GM18507 (cell line): ENCODE data around the gene ERCC2.
A peak's percentile ranks its signal among the peaks of the same experiment; 100 is the strongest.
"Not testable (repeated sequence)": the region's sequence is repeated elsewhere in the genome, so short reads cannot be mapped to it uniquely, and the experiment has no call there.

Experiments
- DNase-seq: peaks from one replicate; pipeline ENCODE4 v3.0.0; 2011; ENCODE audit warnings: low read depth; ENCODE audit not compliant: insufficient read length; ENCODE audit errors: extremely low spot score
- FAIRE-seq: peaks from 2 replicates; lab custom pipeline; 2011; peaks lifted over from hg19 to GRCh38; lab: Jason Lieb, UNC

The ERCC2 gene

GRCh38 chr19:45370410-45371204, at the start of gene ERCC2:
Gene ERCC2 (minus strand): TSS chr19:45370573. CDS start chr19:45370540, 33 bp downstream.
- FAIRE-seq (peak; percentile 92), DNase-seq (peak; percentile 100)

GRCh38 chr19:45419895-45420294, 49.5 kb upstream of the ERCC2 start:
- FAIRE-seq (no peak), DNase-seq (no peak)

- peak; percentile 73 for DNase-seq
- FAIRE-seq = peak; percentile 95
Observed at GRCh38 chr19:45419396-45419795, 49.0 kb upstream of the ERCC2 start.

- DNase-seq (no peak), FAIRE-seq (peak; percentile 67)
Observed at GRCh38 chr19:45418802-45419201, 48.4 kb upstream of the ERCC2 start.

- DNase-seq = no peak
- FAIRE-seq = no peak
Observed at GRCh38 chr19:45417151-45417550, 46.8 kb upstream of the ERCC2 start.

GRCh38 chr19:45414468-45414867, 44.1 kb upstream of the ERCC2 start:
- no peak for DNase-seq
- FAIRE-seq = no peak

GRCh38 chr19:45413497-45413896, 43.1 kb upstream of the ERCC2 start:
- no peak for FAIRE-seq
- DNase-seq = no peak

- DNase-seq, FAIRE-seq: not testable (repeated sequence)
Observed at GRCh38 chr19:45410330-45410729, 40.0 kb upstream of the ERCC2 start.

- DNase-seq (no peak), FAIRE-seq (no peak)
Observed at GRCh38 chr19:45409557-45409920, 39.2 kb upstream of the ERCC2 start.

GRCh38 chr19:45408830-45409556, 38.6 kb upstream of the ERCC2 start:
- no peak for FAIRE-seq
- no peak for DNase-seq

- DNase-seq = no peak
- no peak for FAIRE-seq
Observed at GRCh38 chr19:45408121-45408520, 37.7 kb upstream of the ERCC2 start.

GRCh38 chr19:45407585-45407984, 37.2 kb upstream of the ERCC2 start:
- FAIRE-seq, DNase-seq: not testable (repeated sequence)

- DNase-seq (no peak), FAIRE-seq (no peak)
Observed at GRCh38 chr19:45407091-45407375, 36.7 kb upstream of the ERCC2 start.

GRCh38 chr19:45406226-45407090, 36.1 kb upstream of the ERCC2 start, which contains the start of gene POLR1G:
Gene POLR1G (plus strand): TSS chr19:45406644. CDS start chr19:45406697, 53 bp downstream.
- peak; percentile 89 for DNase-seq
- FAIRE-seq = peak; percentile 85

- FAIRE-seq (no peak), DNase-seq (peak; percentile 78)
Observed at GRCh38 chr19:45405435-45406225, 35.3 kb upstream of the ERCC2 start.

GRCh38 chr19:45404557-45405434, 34.4 kb upstream of the ERCC2 start, which contains the start of gene PPP1R13L:
Gene PPP1R13L (minus strand): TSS chr19:45405069. CDS start chr19:45398318, 6,751 bp downstream.
- DNase-seq (no peak), FAIRE-seq (no peak)

GRCh38 chr19:45403781-45404556, 33.6 kb upstream of the ERCC2 start:
- no peak for DNase-seq
- FAIRE-seq = peak; percentile 36
